Stimulated activated CD8-positive, alpha-beta memory T cell treated with anti-CD3 and anti-CD28 coated beads, Interleukin-4, amount 100 ng/mL, for 4 hours (primary cell): ENCODE data around the gene CDYL.
"Not testable (repeated sequence)": the region's sequence is repeated elsewhere in the genome, so short reads cannot be mapped to it uniquely, and the experiment has no call there.

Experiments used
- DNase-seq, 2 donors: peaks; one replicate each; pipeline ENCODE4 v3.0.0-alpha.2; 2020; ENCODE audit warnings: low read depth in 2 of 2, low spot score in 1 of 2

CDYL gene

DNA sequence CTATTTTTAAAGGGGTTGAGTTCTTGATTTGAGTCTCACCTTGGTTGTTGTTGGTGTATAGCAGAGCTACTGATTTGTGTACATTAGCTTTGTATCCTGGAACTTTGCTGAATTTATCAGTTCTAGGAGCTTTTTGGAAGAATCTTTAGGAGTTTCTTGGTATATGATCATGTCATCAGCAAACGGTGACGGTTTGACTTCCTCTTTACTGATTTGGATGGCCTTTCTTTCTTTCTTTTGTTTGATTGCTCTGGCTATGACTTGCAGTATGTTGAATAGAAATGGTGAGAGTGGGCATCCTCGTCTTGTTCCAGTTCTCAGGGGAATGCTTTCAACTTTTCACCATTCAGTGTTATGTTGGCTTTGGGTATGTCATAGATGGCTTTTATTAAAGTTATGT is 64.0 kb downstream of the CDYL start:
- DNase-seq: no peak

DNA sequence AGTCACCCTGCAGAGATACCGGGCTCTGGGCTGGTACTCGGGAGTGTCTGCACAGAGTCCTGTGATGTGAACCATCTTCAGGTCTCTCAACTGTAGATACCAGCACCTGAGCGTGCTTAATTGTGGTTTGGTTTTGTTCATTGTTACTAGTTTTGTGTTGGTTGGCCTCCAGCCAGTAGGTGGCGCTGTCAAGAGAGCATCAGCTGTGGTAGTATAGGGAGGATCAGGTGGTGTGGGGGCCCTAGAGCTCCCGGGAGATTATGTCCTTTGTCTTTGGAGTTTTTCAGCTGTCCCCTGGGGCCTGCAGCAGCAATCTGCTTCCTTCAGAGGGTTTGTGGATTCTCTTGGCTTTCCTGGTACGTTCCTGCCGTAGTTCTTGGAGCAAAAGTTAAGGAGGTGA is 67.9 kb downstream of the CDYL start:
- no peak for DNase-seq

DNA sequence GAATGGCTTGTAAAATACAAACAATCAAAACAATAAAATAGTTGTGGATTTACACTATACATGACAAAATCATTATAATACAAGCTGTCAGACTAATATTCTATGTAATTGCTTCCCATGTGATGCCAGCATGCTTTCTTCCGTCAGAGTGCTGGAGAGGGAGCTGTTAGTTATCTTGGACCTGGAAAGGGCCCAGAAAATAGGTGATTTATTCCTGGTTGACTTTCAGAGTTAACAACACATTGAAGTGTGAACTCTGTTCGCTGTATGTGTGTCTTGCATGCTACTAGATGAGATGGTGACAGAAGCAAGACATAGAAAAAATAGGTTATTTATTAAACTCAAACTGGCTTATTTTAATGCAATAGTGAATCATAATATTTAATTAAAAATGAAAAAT is 70.2 kb downstream of the CDYL start:
- DNase-seq: no peak

DNA sequence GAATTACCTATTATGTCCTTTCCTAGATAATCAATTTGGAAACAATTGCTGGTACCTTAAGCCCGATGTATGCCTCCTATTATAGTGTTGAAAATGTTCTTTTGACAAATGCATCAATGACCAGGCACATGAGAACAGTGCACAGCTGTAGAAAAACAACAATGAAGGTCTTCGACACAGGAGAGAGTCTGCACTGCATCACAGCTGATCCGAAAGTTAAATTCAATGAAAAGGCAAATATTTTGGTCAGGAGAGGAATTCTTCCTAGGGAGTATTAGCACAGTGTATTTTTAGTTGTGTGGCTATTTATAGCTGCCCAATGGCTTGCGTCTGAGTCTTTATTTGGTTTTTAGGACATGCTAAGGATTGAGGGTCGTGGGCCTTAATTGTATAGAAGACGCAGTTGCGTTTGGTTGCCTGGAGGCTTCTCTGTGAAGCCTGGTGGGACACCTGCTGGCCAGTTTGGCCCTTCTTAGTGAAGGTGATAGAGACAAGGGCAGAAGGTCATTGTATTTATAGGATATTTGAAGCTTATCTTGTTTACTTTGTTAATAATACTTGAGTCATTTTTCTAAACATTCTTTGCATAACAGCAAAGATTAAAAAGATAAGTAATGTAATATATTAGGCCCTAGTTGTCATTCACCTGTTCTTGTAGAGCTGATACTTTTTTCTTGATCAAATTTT is 72.3 kb downstream of the CDYL start:
- no peak for DNase-seq

DNA sequence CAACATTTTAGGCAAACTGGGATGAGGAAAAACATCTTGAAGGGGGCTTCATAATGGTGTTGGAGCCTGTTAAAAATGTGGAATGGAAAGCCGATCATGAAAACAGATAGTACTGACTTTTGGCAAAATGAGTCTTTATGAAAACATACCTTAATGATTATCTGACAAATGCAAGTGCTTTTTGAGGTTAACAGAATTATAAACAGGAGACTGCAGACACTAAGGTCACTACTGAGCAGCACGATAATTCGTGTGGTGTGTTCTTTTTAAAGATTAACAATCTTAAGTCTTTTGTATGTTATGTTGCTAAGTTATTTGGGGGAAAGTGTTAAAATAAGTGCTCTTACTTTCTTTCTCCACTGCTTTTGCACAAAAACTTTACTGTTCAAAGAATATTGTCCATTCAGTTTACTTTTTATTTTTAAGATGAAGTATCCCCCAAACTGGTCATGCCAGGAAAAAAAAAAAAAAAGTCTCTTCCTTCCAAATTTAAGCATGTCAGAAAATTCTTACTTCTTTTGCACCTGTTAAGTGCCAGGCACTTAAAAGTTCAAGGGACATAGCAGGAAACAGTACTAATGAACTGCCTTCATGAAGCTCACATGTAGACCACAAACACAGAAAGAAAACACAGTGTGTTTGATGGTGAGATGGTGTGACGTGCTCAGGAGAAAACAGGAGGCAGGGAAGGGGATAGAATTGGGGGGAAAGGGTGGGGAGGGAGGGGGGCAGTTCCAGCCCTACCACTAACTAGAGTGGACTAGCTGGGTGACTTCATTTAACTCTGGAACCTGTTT is 73.2 kb downstream of the CDYL start:
- no peak for DNase-seq

DNA sequence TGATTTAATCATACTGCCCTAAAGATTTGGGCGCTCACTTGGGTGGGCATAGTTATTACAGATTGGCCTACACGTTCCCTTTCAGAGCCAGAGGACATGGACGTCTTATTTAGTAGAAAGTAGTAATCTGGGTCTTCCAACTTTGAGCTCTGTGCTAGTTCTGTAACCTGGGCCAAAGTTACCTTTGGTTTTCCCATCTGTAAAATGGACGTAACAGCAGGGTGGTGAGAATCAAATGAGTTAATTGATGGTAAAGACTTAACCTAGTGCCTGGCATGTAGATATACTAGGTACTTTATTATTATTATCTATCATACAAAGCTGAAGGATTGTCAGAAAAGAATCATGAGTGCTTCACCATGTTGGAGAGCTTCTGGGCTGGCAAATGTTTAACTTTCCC is 74.8 kb downstream of the CDYL start:
- DNase-seq: no peak

DNA sequence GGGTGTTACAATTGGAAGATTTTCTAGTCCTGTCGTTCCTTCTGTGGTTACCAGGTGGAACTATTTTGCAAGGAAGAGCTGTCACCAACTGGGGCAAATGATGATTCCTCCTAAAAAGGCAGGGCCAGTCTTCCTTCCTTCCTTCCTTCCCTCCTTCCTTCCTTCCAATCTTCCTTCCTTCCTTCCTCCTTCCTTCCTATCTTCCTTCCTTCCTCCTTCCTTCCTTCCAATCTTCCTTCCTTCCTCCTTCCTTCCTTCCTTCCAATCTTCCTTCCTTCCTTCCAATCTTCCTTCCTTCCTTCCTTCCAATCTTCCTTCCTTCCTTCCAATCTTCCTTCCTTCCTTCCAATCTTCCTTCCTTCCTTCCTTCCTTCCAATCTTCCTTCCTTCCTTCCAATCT is 76.0 kb downstream of the CDYL start:
- DNase-seq: not testable (repeated sequence)

DNA sequence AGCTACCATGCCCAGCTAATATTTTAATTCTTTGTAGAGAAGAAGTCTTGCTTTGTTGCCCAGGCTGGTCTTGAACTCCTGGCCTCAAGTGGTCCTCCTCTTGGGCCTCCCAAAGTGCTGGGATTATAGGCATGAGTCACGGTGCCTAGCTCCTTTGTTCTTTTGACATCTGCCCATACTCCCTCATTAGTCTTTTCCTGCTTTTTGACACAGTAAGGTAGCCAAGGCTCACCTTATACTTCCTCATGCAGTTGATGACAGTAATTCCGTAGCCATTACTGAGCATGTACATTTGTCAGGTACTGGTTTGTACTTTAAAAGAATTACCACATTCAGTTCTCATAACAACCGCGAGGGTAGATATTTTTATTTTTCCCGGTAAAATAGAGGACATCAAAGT is 76.7 kb downstream of the CDYL start:
- DNase-seq: no peak

DNA sequence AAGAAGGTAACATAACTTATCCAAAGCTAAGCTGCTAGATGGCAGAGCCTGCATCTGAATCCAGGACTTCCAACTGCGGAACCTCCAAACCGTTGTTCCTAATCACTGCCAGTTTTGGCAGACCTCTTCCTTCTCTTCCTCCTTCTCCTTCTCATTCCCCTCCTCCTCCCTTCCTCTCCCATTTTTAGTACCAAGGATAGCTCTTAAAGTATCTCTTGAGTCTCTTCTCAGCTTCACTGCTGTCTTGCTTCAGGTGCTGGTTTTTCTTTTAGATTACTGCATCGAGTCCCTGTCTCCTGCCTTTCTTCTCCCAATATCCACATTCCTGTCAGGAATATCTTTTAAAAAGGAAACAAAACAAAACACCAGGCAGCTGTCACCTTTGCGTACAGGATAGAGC is 77.1 kb downstream of the CDYL start:
- no peak for DNase-seq

DNA sequence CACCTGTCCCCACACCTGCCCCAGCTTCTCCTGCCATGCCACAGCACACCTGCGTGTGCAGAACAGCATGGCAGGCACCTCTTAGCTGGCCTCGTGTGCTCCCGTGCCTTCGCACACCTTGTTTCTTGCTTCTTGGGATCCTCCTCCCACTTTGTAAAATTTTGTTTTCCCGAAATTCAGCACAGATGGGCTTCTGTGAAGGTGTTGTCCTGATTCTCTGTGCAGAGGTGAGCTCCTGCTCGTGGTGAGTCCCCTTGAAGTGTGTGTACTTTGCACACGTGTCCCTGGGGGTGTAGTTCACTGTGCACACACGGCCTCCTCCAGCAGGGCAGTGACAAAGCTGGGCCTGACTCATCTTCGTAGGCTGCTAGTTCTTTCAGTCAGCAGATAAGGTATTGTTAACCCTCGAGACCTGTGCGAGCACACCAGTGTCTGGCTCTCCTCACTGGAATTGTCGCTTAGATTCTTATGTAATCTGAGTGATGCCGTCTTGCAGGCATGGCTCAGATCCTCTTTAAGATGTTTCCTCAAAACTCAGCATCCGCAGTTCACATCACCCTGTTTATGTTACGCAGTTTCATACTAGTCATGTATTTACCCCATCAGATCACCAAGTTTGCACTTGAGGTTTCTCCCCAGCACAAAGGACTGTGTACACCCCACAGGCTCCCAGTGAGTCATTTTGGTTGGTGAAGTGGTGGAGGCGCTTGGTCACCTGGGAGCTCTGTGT is 77.7 kb downstream of the CDYL start:
- no peak for DNase-seq

DNA sequence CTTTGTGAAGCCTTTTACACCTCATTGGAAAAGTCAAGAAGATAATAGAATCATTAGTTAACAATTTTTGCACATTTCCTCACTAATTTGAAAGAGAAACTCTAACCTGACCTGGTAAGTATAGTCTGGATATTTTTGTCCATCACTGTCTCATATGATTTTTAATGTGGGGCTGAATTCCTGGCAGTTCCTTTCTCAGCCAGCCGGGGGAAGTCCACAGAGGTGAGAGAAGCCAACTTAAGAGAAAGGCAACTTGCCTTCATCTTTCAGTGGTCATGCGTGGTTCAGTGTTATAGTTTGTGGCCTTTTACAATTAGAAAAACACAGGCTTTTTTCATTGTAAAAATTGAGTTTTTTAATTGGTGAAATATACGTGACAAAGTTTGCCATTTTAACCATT is 80.6 kb downstream of the CDYL start:
- DNase-seq: no peak

DNA sequence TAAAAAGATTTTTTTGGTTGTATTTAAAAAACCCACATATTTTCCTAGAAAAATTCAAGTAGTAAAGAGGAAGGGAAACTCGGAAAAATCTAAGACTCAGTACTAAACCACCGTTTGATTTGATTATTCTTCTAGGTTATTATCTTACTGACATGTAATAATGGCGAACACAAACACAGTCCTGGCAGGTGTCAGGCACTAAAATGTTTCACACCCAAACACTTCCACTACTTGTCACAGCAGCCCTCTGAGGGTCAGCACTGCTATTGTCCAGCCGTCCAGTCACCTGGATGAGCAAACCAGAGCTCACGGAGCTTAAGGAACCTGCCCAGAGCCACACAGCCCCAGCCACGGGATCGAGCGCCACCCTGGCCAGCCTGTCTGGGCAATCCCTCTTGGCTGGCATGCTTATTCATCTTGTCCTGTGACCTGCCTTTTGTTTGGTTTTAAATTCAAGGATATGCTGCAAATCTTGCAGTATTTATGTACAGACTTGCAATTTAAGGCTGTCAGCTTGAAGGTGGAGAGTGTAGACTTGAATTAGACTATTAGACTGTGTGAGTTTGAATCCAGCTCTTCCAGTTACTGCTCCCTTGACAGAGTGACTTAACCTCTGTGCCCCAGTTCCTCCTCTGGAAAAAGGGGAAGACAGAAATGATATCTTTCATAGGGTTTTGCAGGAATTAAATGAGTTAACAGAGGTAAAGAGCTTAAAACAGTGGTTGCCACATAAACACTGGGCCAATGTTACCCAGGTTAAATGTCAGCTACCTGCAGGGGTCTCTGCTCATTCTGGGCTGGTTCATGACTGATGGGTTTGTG is 82.2 kb downstream of the CDYL start:
- DNase-seq: no peak

DNA sequence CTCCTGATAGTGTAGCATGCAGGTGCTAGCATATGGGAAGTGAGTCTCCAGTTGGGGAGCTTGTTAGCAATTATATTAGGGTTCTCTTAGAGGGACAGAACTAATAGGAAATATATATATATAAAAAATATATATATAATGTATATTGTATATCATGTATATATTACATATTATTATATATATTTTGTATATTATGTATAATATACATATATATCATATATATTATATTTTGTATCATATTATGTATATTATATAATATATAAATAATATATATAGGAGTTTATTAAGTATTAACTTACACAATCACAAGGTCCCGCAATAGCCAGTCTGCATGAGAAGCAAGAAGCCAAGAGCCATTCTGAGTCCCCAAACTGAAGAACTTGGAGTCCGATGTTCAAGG is 84.2 kb downstream of the CDYL start:
- no peak for DNase-seq

DNA sequence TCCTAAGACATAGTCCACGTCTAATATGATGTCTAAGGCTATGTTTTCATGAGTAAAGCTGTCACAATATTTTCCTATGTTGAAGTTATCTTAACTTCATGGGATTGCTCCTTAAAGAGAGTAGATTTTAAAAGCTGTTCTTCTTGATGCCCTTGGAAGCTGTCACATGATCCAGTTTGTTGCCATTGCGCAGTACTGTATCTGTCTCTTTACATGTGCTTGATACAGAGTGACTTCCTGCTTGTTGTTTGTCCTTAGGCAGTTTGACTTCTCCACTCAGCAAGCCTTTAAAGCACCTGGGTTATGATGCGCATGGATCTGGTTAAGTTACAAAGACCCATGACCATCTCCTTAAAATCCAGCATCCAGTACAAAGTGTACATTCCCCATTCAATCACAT is 85.4 kb downstream of the CDYL start:
- no peak for DNase-seq

DNA sequence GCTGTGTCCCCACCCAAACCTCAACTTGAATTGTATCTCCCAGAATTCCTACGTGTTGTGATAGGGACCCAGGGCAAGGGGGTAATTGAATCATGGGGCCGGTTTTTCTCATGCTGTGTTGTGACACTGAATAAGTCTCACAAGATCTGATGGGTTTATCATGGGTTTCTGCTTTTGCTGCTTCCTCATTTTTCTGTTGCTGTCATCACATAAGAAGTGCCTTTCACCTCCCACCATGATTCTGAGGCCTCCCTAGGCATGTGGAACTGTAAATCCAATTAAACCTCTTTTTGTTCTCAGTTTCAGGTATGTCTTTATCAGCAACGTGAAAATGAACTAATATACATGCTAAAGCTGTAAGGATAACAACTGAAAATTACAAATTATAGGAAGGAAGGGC is 88.3 kb downstream of the CDYL start:
- DNase-seq: no peak

DNA sequence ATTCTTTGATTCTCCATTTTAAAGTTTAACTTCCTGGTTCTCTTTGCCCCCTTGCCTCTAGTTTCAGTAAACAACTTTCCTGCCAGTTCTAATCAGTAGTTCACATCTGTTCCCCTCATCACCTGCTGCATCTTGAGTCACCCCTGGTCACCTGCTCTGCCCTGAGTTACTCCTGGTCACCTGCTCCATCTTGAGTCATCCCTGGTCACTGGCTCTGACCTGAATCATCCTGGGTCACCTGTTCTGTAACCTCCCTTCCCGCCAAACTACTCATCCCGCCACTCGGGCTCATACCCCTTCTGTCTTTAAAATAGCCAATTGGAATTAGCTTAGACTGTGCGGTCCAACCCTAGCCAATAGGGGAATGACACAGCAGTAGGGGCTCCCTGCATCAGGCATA is 88.8 kb downstream of the CDYL start:
- DNase-seq: not testable (repeated sequence)

DNA sequence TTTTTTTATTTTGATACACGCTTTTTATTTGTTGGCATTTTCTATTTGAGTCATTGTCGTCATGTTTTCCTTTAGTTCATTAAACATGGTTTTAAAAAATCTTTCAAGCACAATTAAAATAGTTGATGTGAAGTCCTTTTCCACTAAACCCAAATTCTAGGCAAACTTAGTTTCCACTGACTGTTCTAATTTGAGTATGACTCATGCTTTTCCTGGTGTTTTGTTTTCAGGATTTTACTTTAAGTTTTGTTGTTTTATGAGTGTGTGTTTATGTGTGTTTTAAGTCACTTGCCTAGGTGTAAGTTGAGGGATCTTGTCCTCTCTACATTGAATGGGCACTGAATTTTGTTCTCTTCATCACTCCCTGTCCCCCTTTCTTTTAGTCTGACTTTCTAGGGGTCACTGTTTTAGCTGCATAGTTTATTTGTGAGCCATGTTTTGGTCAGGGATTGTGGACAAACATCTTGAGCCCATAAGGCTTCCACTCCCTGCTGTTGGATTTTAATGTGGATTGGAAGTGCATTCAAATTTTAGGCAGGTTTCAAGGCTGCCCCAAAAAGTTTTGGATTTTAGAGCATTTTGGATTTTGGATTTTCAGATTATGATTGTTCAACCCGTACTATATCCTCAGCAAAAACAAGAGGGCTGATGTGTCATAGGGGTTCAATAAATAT is 94.8 kb downstream of the CDYL start:
- no peak for DNase-seq

DNA sequence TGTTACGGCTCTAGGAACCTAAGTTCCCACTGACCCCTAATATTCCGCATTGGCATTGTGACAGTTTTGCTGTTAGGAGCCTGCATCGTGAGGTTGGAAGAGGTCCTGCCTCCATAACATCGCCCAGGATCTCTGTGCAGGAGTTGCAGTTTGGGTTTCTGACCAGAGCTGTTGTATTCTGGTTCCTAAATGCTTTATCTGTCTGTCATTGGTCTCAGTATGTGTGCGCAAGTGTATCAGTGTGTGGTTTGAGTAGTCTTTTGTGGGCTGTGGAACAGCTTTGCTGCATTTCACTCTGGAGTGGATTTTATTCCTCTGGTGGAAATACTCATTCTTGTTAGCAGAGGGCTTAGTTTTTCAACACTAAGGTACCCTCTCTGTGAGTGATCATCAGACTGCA is 95.6 kb downstream of the CDYL start:
- no peak for DNase-seq

DNA sequence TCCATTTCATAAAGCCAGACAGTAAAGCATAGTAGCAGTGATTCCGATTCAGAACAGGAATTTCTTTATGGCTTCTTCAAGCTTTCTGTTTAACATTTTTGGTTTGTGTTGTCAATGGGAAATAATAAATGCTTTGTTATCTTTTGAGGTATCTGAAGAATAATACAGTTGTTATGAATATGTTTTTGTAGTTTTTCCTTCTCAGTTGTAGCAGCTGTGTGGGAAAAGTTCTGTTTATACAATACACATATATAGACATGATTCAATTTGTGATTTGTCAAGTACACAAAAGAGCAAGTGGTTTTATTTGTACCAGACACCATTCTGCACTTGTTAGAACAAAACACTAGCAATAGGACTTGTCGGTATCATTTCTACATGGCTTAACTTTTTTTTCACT is 96.6 kb downstream of the CDYL start:
- DNase-seq: no peak

DNA sequence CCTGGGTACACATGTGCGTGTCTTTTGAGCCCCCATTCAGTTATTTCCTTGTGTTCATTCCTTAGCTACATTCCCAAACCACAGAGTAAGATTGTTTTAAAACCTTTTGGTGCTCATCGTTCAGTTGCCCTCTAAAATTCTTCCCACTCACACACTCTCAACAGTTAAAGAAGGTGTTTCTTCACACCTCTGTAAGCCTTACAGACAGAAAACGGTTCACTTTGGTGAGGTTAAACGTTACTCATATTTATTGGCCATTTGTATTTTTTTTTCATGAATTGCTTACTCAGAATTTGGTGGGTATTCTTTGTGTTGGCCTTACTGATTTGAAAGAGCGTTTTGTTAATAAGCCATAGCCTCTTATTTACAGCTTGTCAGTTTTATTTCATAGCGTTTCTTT is 97.7 kb downstream of the CDYL start:
- DNase-seq: no peak

DNA sequence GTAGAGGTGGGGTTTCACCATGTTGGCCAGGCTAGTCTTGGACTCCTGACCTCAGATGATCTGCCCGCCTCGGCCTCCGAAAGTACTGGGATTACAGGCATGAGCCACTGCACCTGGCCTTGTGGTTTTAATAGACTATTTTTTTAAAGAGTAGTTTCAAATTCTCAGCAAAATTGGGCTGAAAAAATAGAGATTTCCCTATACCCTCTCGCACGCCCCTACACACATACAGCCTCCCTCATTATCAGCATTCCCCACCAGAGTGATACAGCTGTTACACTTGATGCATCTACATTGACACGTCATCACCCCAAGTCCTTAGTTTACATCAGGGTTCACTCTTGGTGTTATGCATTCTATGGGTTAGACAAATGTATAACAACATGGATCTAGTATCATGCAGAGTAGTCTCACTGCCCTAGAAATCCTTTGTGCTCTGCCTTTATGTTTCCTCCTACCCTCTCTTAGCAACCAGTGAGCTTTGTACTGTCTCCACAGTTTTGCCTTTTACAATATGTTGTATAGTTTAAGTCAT is 103.6 kb downstream of the CDYL start:
- no peak for DNase-seq
